Keratinocyte (primary cell): ENCODE data around the gene CD109.

ENCODE experiments used
- EZH2 ChIP-seq: IDR thresholded peaks from one replicate; pipeline ENCODE4 v1.6.1; 2012; ENCODE audit warnings: inconsistent platforms, mild to moderate bottlenecking, low read length, moderate library complexity
- TF ChIP-seq, protein P1 (sequence below), 3 experiments: IDR thresholded peaks in 1 of 3; conservative IDR thresholded peaks in 1 of 3; optimal IDR thresholded peaks in 1 of 3; 2 replicates in 2 of 3; 3 replicates in 1 of 3; pipeline versions ENCODE3 to v1.5.1; 2011; ENCODE audit warnings: low read length in 3 of 3, mild to moderate bottlenecking in 3 of 3, moderate library complexity in 2 of 3, control low read depth in 1 of 3, inconsistent platforms in 1 of 3; ENCODE audit not compliant: insufficient read depth in 2 of 3; ENCODE audit errors: extremely low read depth in 1 of 3

DNA sequence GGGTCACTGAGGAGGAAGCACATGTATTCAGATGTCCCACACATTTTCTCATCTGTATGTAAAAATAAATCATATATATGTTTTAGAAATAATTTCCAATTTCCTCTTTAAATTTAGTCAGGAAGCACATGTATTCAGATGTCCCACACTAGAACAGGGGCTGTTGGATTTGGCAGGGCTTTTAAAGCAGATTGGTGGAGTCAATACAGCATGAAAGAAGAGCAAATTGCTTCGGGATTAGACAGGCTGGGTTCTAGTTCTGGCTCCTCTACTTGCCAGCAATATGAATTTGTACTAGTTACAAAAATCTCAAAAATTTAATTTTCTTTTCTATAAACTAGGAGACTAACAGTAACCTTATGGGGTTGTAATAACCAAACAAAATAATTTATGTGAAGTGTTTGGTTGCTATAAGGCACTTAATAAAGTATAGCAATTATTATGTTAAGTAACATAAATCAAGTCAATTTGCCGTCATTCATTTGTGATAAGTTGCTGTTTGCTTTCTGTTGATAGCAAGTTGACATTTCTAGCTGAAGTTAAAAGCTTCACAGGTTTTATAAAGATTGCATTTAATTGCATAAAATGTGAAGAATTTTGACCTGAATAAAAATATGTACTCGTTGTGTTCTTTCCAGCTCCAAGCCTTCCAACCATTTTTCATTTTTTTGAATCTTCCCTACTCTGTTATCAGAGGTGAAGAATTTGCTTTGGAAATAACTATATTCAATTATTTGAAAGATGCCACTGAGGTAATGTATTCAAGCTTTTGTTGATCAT is 88.9 kb downstream of the CD109 start:
- TF ChIP-seq, protein P1, sequence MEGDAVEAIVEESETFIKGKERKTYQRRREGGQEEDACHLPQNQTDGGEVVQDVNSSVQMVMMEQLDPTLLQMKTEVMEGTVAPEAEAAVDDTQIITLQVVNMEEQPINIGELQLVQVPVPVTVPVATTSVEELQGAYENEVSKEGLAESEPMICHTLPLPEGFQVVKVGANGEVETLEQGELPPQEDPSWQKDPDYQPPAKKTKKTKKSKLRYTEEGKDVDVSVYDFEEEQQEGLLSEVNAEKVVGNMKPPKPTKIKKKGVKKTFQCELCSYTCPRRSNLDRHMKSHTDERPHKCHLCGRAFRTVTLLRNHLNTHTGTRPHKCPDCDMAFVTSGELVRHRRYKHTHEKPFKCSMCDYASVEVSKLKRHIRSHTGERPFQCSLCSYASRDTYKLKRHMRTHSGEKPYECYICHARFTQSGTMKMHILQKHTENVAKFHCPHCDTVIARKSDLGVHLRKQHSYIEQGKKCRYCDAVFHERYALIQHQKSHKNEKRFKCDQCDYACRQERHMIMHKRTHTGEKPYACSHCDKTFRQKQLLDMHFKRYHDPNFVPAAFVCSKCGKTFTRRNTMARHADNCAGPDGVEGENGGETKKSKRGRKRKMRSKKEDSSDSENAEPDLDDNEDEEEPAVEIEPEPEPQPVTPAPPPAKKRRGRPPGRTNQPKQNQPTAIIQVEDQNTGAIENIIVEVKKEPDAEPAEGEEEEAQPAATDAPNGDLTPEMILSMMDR (optimal IDR thresholded peaks at IDR 0.05 in 1 of 3, IDR thresholded peaks at IDR 0.05 in 1 of 3, conservative IDR thresholded peaks at IDR 0.05 in 1 of 3; ENCODE audit: extremely low read depth in 1 of 3, insufficient read depth in 2 of 3, low read length in 3 of 3): no peak
- no peak for TF ChIP-seq EZH2
